ENCODE results near the gene SAT1.

Gene SAT1

GRCh38 chrX:23816179-23816578 is 33.2 kb downstream of the SAT1 start:
- H3K9ac ChIP-seq (ENCODE audit: low read depth, low read length), result no peak overlapping the region
- H3K27me3 ChIP-seq (ENCODE audit: control insufficient read depth, insufficient read depth, low read length), result no peaks in the 10 kb centered on the region
- no peaks in the 10 kb centered on the region for H3K4me1 ChIP-seq (ENCODE audit: control insufficient read depth, insufficient read depth, low read length)
- H3K36me3 ChIP-seq (ENCODE audit: control insufficient read depth, insufficient read depth, low read length), result no peaks in the 10 kb centered on the region
- no peak overlapping the region for H3K4me3 ChIP-seq (ENCODE audit: low read depth, low read length)
- no peaks in the 10 kb centered on the region for H3K9me3 ChIP-seq (ENCODE audit: control insufficient read depth, insufficient read depth, low read length)

DNA sequence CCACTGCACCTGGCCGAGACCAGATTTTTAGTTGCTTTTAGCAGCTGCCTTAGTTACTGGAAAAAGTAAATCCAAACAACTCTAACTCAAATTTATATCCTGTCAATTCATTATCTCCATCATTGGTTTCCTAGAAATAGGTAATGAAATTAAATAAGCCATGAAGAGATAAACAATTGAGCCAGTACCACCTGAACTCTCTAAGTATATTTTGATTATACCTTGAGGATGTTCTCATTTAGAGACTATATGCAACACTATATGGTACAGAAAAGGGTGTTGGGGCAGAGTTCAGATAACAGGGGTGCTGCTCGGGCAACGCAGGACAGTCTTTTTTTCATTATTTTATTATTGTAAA is 35.0 kb downstream of the SAT1 start:
- H3K9ac ChIP-seq (ENCODE audit: low read depth, low read length), result no peak overlapping the region
- no peaks in the 10 kb centered on the region for H3K36me3 ChIP-seq (ENCODE audit: control insufficient read depth, insufficient read depth, low read length)
- H3K4me1 ChIP-seq (ENCODE audit: control insufficient read depth, insufficient read depth, low read length), result no peaks in the 10 kb centered on the region
- no peaks in the 10 kb centered on the region for H3K9me3 ChIP-seq (ENCODE audit: control insufficient read depth, insufficient read depth, low read length)
- no peak overlapping the region for H3K4me3 ChIP-seq (ENCODE audit: low read depth, low read length)
- no peaks in the 10 kb centered on the region for H3K27me3 ChIP-seq (ENCODE audit: control insufficient read depth, insufficient read depth, low read length)

GRCh38 chrX:23819385-23820234 is 36.6 kb downstream of the SAT1 start:
- Histone ChIP-seq H3K9ac (ENCODE audit: low read depth, low read length) (no peak overlapping the region), H3K36me3 (ENCODE audit: control insufficient read depth, insufficient read depth, low read length) (no peaks in the 10 kb centered on the region), H3K4me1 (ENCODE audit: control insufficient read depth, insufficient read depth, low read length) (no peaks in the 10 kb centered on the region), H3K9me3 (ENCODE audit: control insufficient read depth, insufficient read depth, low read length) (no peaks in the 10 kb centered on the region), H3K4me3 (ENCODE audit: low read depth, low read length) (no peak overlapping the region), H3K27me3 (ENCODE audit: control insufficient read depth, insufficient read depth, low read length) (no peaks in the 10 kb centered on the region)

GRCh38 chrX:23820235-23820782 is 37.3 kb downstream of the SAT1 start:
- H3K9ac ChIP-seq (ENCODE audit: low read depth, low read length), result no peak overlapping the region
- no peaks in the 10 kb centered on the region for H3K27me3 ChIP-seq (ENCODE audit: control insufficient read depth, insufficient read depth, low read length)
- H3K36me3 ChIP-seq (ENCODE audit: control insufficient read depth, insufficient read depth, low read length), result no peaks in the 10 kb centered on the region
- no peaks in the 10 kb centered on the region for H3K9me3 ChIP-seq (ENCODE audit: control insufficient read depth, insufficient read depth, low read length)
- no peaks in the 10 kb centered on the region for H3K4me1 ChIP-seq (ENCODE audit: control insufficient read depth, insufficient read depth, low read length)
- no peak overlapping the region for H3K4me3 ChIP-seq (ENCODE audit: low read depth, low read length)

DNA sequence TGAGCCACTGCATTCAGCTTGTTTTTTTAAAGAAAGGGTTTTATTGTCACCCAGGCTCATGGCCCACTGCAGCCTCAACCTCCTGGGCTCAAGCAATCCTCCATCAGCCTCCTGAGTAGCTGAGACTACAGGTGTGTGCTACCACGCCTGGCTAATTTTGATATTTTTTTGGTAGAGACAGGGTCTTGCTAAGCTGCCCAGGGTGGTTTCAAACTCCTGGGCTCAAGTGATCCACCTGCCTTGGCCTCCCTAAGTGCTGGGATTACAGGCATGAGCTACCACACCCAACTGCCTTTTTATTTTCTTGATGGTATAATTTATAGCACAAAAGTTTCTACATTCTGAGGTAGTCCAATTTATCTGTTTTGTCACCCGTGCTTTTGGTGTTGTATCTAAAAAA is 38.9 kb downstream of the SAT1 start:
- H3K27me3 ChIP-seq (ENCODE audit: control insufficient read depth, insufficient read depth, low read length), result no peaks in the 10 kb centered on the region
- no peak overlapping the region for H3K4me3 ChIP-seq (ENCODE audit: low read depth, low read length)
- no peaks in the 10 kb centered on the region for H3K9me3 ChIP-seq (ENCODE audit: control insufficient read depth, insufficient read depth, low read length)
- H3K36me3 ChIP-seq (ENCODE audit: control insufficient read depth, insufficient read depth, low read length), result no peaks in the 10 kb centered on the region
- no peaks in the 10 kb centered on the region for H3K4me1 ChIP-seq (ENCODE audit: control insufficient read depth, insufficient read depth, low read length)
- no peak overlapping the region for H3K9ac ChIP-seq (ENCODE audit: low read depth, low read length)

- Histone ChIP-seq H3K4me3 (ENCODE audit: low read depth, low read length) (no peak overlapping the region), H3K9me3 (ENCODE audit: control insufficient read depth, insufficient read depth, low read length) (no peaks in the 10 kb centered on the region), H3K9ac (ENCODE audit: low read depth, low read length) (no peak overlapping the region), H3K4me1 (ENCODE audit: control insufficient read depth, insufficient read depth, low read length) (no peaks in the 10 kb centered on the region), H3K36me3 (ENCODE audit: control insufficient read depth, insufficient read depth, low read length) (no peaks in the 10 kb centered on the region), H3K27me3 (ENCODE audit: control insufficient read depth, insufficient read depth, low read length) (no peaks in the 10 kb centered on the region)
Observed at GRCh38 chrX:23822397-23822796, 39.4 kb downstream of the SAT1 start.

GRCh38 chrX:23822841-23823240 is 39.9 kb downstream of the SAT1 start:
- no peak overlapping the region for H3K4me3 ChIP-seq (ENCODE audit: low read depth, low read length)
- no peaks in the 10 kb centered on the region for H3K4me1 ChIP-seq (ENCODE audit: control insufficient read depth, insufficient read depth, low read length)
- H3K9ac ChIP-seq (ENCODE audit: low read depth, low read length), result no peak overlapping the region
- H3K36me3 ChIP-seq (ENCODE audit: control insufficient read depth, insufficient read depth, low read length), result no peaks in the 10 kb centered on the region
- no peaks in the 10 kb centered on the region for H3K27me3 ChIP-seq (ENCODE audit: control insufficient read depth, insufficient read depth, low read length)
- no peaks in the 10 kb centered on the region for H3K9me3 ChIP-seq (ENCODE audit: control insufficient read depth, insufficient read depth, low read length)

- no peak overlapping the region for H3K4me3 ChIP-seq (ENCODE audit: low read depth, low read length)
- no peak overlapping the region for H3K9ac ChIP-seq (ENCODE audit: low read depth, low read length)
- no peaks in the 10 kb centered on the region for H3K27me3 ChIP-seq (ENCODE audit: control insufficient read depth, insufficient read depth, low read length)
- no peaks in the 10 kb centered on the region for H3K36me3 ChIP-seq (ENCODE audit: control insufficient read depth, insufficient read depth, low read length)
- no peaks in the 10 kb centered on the region for H3K4me1 ChIP-seq (ENCODE audit: control insufficient read depth, insufficient read depth, low read length)
- no peaks in the 10 kb centered on the region for H3K9me3 ChIP-seq (ENCODE audit: control insufficient read depth, insufficient read depth, low read length)
Observed at GRCh38 chrX:23825675-23826074, 42.7 kb downstream of the SAT1 start.

- Histone ChIP-seq H3K36me3 (ENCODE audit: control insufficient read depth, insufficient read depth, low read length) (no peaks in the 10 kb centered on the region), H3K4me1 (ENCODE audit: control insufficient read depth, insufficient read depth, low read length) (no peaks in the 10 kb centered on the region), H3K27me3 (ENCODE audit: control insufficient read depth, insufficient read depth, low read length) (no peaks in the 10 kb centered on the region), H3K4me3 (ENCODE audit: low read depth, low read length) (no peak overlapping the region), H3K9ac (ENCODE audit: low read depth, low read length) (no peak overlapping the region), H3K9me3 (ENCODE audit: control insufficient read depth, insufficient read depth, low read length) (no peaks in the 10 kb centered on the region)
Observed at GRCh38 chrX:23826216-23826615, 43.2 kb downstream of the SAT1 start.

DNA sequence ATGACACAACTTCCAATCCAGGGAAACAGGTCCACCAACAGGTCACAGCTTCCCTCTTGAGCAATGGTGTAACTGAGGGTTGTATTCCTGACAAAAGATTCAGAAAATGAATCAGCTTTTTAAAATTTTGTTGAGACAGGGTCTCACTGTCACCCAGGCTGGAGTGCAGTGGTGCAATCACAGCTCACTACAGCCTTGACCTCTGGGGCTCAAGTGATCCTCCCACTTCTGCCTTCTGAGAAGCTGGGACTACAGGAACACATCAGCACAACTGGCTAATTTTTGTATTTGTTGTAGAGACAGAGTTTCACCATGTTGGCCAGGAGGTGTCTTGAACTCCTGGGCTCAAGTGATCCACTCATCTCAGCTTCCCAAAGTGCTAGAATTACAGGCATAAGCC is 43.7 kb downstream of the SAT1 start:
- no peak overlapping the region for H3K4me3 ChIP-seq (ENCODE audit: low read depth, low read length)
- no peaks in the 10 kb centered on the region for H3K9me3 ChIP-seq (ENCODE audit: control insufficient read depth, insufficient read depth, low read length)
- no peaks in the 10 kb centered on the region for H3K4me1 ChIP-seq (ENCODE audit: control insufficient read depth, insufficient read depth, low read length)
- no peaks in the 10 kb centered on the region for H3K36me3 ChIP-seq (ENCODE audit: control insufficient read depth, insufficient read depth, low read length)
- no peaks in the 10 kb centered on the region for H3K27me3 ChIP-seq (ENCODE audit: control insufficient read depth, insufficient read depth, low read length)
- H3K9ac ChIP-seq (ENCODE audit: low read depth, low read length), result no peak overlapping the region

DNA sequence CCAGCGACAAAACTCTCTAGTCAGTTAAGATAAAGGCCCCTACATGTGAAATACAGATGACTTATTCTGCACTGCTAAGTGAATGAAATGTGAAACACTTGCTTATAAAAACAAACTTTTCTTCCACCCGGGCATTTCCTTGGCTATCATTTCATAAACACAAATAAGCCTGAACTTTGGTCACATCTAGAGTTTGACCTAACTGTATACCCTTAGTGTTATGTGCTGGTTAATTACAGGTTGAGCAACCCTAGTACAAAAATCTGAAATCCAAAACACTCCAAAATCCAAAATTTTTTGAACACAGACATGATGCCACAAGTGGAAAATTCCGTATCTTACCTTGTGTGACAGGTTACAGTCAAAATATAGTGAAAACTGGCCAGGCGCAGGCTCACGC is 45.9 kb downstream of the SAT1 start:
- Histone ChIP-seq H3K9ac (ENCODE audit: low read depth, low read length) (no peak overlapping the region), H3K36me3 (ENCODE audit: control insufficient read depth, insufficient read depth, low read length) (no peaks in the 10 kb centered on the region), H3K27me3 (ENCODE audit: control insufficient read depth, insufficient read depth, low read length) (no peaks in the 10 kb centered on the region), H3K4me1 (ENCODE audit: control insufficient read depth, insufficient read depth, low read length) (no peaks in the 10 kb centered on the region), H3K9me3 (ENCODE audit: control insufficient read depth, insufficient read depth, low read length) (no peaks in the 10 kb centered on the region), H3K4me3 (ENCODE audit: low read depth, low read length) (no peak overlapping the region)

DNA sequence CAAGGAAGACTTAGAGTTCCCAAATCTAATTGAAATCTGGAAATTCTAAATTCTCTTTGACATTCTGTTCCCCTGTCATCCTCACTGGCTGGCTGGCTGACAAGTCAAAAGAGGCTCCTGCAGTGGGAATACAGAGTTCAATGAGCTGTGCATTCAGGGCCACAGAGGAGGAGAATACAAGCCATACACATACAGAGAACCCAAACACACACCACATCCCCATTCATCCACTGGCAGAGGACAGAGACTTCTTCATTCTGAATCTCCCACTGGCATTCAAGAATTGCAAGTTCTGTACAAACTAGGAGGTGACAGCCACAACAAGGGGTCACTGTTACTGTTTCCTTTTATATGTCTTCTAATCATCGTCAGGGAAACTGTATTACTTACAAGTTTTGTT is 49.7 kb downstream of the SAT1 start:
- Histone ChIP-seq H3K4me3 (ENCODE audit: low read depth, low read length) (no peak overlapping the region), H3K9ac (ENCODE audit: low read depth, low read length) (no peak overlapping the region), H3K27me3 (ENCODE audit: control insufficient read depth, insufficient read depth, low read length) (no peaks in the 10 kb centered on the region)

More for the DNA sequence above, 49.7 kb downstream of the SAT1 start:
- Histone ChIP-seq H3K4me1 (ENCODE audit: control insufficient read depth, insufficient read depth, low read length) (no peaks in the 10 kb centered on the region), H3K9me3 (ENCODE audit: control insufficient read depth, insufficient read depth, low read length) (no peaks in the 10 kb centered on the region), H3K36me3 (ENCODE audit: control insufficient read depth, insufficient read depth, low read length) (no peaks in the 10 kb centered on the region)
